HEK293 (cell line): ENCODE results near the gene CDC42BPA.

Experiments
- MEIS1 ChIP-seq: sonication (generic); formaldehyde crosslinking; IDR thresholded peaks from 2 replicates; pipeline ENCODE4 v1.8.1; 2022; ENCODE audit warnings: missing genetic modification reagents, mild to moderate bottlenecking, borderline replicate concordance
- SALL2 ChIP-seq: fragments of 450-650 bp; formaldehyde crosslinking; IDR thresholded peaks from 2 replicates; pipeline ENCODE4 v1.5.0; 2017; ENCODE audit warnings: missing biosample characterization, mild to moderate bottlenecking, missing genetic modification characterization, borderline replicate concordance
- SP7 ChIP-seq: fragments of 450-650 bp; formaldehyde crosslinking; IDR thresholded peaks from 2 replicates; pipeline ENCODE4 v1.5.1; 2016; ENCODE audit warnings: missing biosample characterization, missing genetic modification characterization
- ZNF121 ChIP-seq: fragments of 450-650 bp; formaldehyde crosslinking; IDR thresholded peaks from 2 replicates; pipeline ENCODE4 v1.5.1; 2016; ENCODE audit warnings: missing biosample characterization, missing genetic modification characterization
- ZNF146 ChIP-seq: fragments of 450-650 bp; formaldehyde crosslinking; IDR thresholded peaks from 2 replicates; pipeline ENCODE4 v1.5.1; 2016; ENCODE audit warnings: missing biosample characterization, missing genetic modification characterization
- ZNF155 ChIP-seq: fragments of 450-650 bp; formaldehyde crosslinking; IDR thresholded peaks from 2 replicates; pipeline ENCODE4 v1.5.1; 2016; ENCODE audit warnings: missing biosample characterization, missing genetic modification characterization
- ZNF214 ChIP-seq: fragments of 450-650 bp; formaldehyde crosslinking; IDR thresholded peaks from 2 replicates; pipeline ENCODE4 v1.5.1; 2017; ENCODE audit warnings: missing biosample characterization, mild to moderate bottlenecking, missing genetic modification characterization, borderline replicate concordance
- ZNF23 ChIP-seq: fragments of 450-650 bp; formaldehyde crosslinking; IDR thresholded peaks from 2 replicates; pipeline ENCODE4 v1.5.1; 2016; ENCODE audit warnings: missing biosample characterization, missing genetic modification characterization, borderline replicate concordance
- ZNF48 ChIP-seq: fragments of 450-650 bp; formaldehyde crosslinking; IDR thresholded peaks from 2 replicates; pipeline ENCODE4 v1.5.1; 2016; ENCODE audit warnings: missing biosample characterization, missing genetic modification characterization
- ZNF549 ChIP-seq: fragments of 450-650 bp; IDR thresholded peaks from 2 replicates; pipeline ENCODE4 v1.5.1; 2018; ENCODE audit warnings: missing biosample characterization, missing genetic modification characterization, mild to moderate bottlenecking, inconsistent platforms, moderate library complexity
- ZNF654 ChIP-seq: fragments of 450-650 bp; formaldehyde crosslinking; IDR thresholded peaks from 2 replicates; pipeline ENCODE4 v1.5.1; 2016; ENCODE audit warnings: low read depth, missing biosample characterization, missing genetic modification characterization
- ZNF664 ChIP-seq: fragments of 450-650 bp; formaldehyde crosslinking; IDR thresholded peaks from 2 replicates; pipeline ENCODE4 v1.5.1; 2016; ENCODE audit warnings: missing biosample characterization, missing genetic modification characterization
- ZNF768 ChIP-seq: fragments of 450-650 bp; formaldehyde crosslinking; IDR thresholded peaks from 2 replicates; pipeline ENCODE4 v1.5.1; 2018; ENCODE audit warnings: missing biosample characterization, mild to moderate bottlenecking, missing genetic modification characterization
- ZNF777 ChIP-seq: fragments of 450-650 bp; formaldehyde crosslinking; IDR thresholded peaks from 2 replicates; pipeline ENCODE4 v1.5.1; 2017; ENCODE audit warnings: missing biosample characterization, missing genetic modification characterization, borderline replicate concordance
- TF ChIP-seq, protein P1 (sequence below): fragments of 450-650 bp; formaldehyde crosslinking; IDR thresholded peaks from 2 replicates; pipeline ENCODE4 v1.5.1; 2016; ENCODE audit warnings: missing biosample characterization, missing genetic modification characterization
- TF ChIP-seq, protein P2 (sequence below): fragments of 450-650 bp; formaldehyde crosslinking; IDR thresholded peaks from 2 replicates; pipeline ENCODE4 v1.5.1; 2016; ENCODE audit warnings: missing biosample characterization, missing genetic modification characterization
- TF ChIP-seq, protein P3 (sequence below): fragments of 450-650 bp; formaldehyde crosslinking; IDR thresholded peaks from 2 replicates; pipeline ENCODE4 v1.5.1; 2016; ENCODE audit warnings: missing biosample characterization, missing genetic modification characterization, low read depth
- TF ChIP-seq, protein P4 (sequence below): fragments of 450-650 bp; formaldehyde crosslinking; IDR thresholded peaks from 2 replicates; pipeline ENCODE4 v1.5.1; 2016; ENCODE audit warnings: missing biosample characterization, missing genetic modification characterization
- TF ChIP-seq, protein P5 (sequence below): IDR thresholded peaks from 2 replicates; pipeline ENCODE4 v1.6.1; 2011; ENCODE audit warnings: mild to moderate bottlenecking, low read depth, low read length, borderline replicate concordance
- TF ChIP-seq, protein P6 (sequence below): fragments of 450-650 bp; formaldehyde crosslinking; IDR thresholded peaks from 2 replicates; pipeline ENCODE4 v1.5.1; 2016; ENCODE audit warnings: missing biosample characterization, missing genetic modification characterization
- TF ChIP-seq, protein P7 (sequence below): fragments of 450-650 bp; formaldehyde crosslinking; IDR thresholded peaks from 2 replicates; pipeline ENCODE4 v1.5.1; 2016; ENCODE audit warnings: missing biosample characterization, missing genetic modification characterization, borderline replicate concordance
- TF ChIP-seq, protein P8 (sequence below): fragments of 450-650 bp; IDR thresholded peaks from 2 replicates; pipeline ENCODE4 v1.5.1; 2018; ENCODE audit warnings: missing biosample characterization, mild to moderate bottlenecking, missing genetic modification characterization
- TF ChIP-seq, protein P9 (sequence below): fragments of 450-650 bp; formaldehyde crosslinking; optimal IDR thresholded peaks from 2 replicates; pipeline ENCODE3; 2016; ENCODE audit warnings: missing biosample characterization, mild to moderate bottlenecking, missing genetic modification characterization

CDC42BPA gene

DNA sequence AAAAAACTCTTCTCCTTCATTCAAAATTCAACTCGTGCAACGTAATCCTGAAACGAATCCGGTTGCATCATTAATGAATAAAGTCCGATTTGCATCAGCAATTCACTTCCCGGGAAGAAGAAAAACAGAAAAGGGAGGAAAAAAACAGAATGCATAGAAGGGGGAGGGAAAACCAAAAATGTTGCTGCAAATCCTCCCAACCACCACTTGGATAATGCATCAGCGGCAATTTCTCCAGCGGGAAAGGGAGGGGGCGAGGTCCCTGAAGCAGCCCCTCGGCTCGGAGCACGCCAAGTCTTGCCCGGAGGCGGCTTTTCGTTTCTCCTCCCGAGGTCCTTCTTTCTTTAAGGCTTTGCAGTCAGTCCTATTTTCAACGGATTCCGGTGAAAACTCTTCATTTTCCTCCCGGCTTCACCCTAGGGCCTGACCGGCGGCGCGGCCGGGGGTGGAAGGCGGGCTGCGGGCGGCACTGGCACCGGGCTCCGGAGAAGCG lies 723 bp downstream of the CDC42BPA start (continued):
- TF ChIP-seq ZNF777 (tag by site-specific recombination) (no peak), ZNF664 (tag by site-specific recombination) (peak; percentile 36; the same call in 1 of the 2 replicates), ZNF654 (tag by site-specific recombination) (no peak), ZNF155 (tag by site-specific recombination) (no peak), ZNF23 (tag by site-specific recombination) (no peak), ZNF549 (no peak), SP7 (tag by site-specific recombination) (peak; percentile 52), ZNF121 (tag by site-specific recombination) (no peak), ZNF48 (no peak), ZNF146 (tag by site-specific recombination) (no peak), ZNF214 (tag by site-specific recombination) (no peak), SALL2 (tag by site-specific recombination) (no peak), ZNF768 (no peak), MEIS1 (0 out of 2 replicates have a peak, but pooled peaks have one; percentile 26)
- TF ChIP-seq, protein P1, sequence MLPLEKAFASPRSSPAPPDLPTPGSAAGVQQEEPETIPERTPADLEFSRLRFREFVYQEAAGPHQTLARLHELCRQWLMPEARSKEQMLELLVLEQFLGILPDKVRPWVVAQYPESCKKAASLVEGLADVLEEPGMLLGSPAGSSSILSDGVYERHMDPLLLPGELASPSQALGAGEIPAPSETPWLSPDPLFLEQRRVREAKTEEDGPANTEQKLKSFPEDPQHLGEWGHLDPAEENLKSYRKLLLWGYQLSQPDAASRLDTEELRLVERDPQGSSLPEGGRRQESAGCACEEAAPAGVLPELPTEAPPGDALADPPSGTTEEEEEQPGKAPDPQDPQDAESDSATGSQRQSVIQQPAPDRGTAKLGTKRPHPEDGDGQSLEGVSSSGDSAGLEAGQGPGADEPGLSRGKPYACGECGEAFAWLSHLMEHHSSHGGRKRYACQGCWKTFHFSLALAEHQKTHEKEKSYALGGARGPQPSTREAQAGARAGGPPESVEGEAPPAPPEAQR = no peak
- TF ChIP-seq, protein P2, sequence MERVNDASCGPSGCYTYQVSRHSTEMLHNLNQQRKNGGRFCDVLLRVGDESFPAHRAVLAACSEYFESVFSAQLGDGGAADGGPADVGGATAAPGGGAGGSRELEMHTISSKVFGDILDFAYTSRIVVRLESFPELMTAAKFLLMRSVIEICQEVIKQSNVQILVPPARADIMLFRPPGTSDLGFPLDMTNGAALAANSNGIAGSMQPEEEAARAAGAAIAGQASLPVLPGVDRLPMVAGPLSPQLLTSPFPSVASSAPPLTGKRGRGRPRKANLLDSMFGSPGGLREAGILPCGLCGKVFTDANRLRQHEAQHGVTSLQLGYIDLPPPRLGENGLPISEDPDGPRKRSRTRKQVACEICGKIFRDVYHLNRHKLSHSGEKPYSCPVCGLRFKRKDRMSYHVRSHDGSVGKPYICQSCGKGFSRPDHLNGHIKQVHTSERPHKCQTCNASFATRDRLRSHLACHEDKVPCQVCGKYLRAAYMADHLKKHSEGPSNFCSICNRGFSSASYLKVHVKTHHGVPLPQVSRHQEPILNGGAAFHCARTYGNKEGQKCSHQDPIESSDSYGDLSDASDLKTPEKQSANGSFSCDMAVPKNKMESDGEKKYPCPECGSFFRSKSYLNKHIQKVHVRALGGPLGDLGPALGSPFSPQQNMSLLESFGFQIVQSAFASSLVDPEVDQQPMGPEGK (tag by site-specific recombination) = peak; percentile 94
- TF ChIP-seq, protein P3, sequence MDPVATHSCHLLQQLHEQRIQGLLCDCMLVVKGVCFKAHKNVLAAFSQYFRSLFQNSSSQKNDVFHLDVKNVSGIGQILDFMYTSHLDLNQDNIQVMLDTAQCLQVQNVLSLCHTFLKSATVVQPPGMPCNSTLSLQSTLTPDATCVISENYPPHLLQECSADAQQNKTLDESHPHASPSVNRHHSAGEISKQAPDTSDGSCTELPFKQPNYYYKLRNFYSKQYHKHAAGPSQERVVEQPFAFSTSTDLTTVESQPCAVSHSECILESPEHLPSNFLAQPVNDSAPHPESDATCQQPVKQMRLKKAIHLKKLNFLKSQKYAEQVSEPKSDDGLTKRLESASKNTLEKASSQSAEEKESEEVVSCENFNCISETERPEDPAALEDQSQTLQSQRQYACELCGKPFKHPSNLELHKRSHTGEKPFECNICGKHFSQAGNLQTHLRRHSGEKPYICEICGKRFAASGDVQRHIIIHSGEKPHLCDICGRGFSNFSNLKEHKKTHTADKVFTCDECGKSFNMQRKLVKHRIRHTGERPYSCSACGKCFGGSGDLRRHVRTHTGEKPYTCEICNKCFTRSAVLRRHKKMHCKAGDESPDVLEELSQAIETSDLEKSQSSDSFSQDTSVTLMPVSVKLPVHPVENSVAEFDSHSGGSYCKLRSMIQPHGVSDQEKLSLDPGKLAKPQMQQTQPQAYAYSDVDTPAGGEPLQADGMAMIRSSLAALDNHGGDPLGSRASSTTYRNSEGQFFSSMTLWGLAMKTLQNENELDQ (tag by site-specific recombination) = no peak
- TF ChIP-seq, protein P4, sequence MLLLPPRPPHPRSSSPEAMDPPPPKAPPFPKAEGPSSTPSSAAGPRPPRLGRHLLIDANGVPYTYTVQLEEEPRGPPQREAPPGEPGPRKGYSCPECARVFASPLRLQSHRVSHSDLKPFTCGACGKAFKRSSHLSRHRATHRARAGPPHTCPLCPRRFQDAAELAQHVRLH (tag by site-specific recombination) = no peak; the same call in 1 of the 2 replicates
- TF ChIP-seq, protein P5, sequence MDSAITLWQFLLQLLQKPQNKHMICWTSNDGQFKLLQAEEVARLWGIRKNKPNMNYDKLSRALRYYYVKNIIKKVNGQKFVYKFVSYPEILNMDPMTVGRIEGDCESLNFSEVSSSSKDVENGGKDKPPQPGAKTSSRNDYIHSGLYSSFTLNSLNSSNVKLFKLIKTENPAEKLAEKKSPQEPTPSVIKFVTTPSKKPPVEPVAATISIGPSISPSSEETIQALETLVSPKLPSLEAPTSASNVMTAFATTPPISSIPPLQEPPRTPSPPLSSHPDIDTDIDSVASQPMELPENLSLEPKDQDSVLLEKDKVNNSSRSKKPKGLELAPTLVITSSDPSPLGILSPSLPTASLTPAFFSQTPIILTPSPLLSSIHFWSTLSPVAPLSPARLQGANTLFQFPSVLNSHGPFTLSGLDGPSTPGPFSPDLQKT = no peak
- TF ChIP-seq, protein P6, sequence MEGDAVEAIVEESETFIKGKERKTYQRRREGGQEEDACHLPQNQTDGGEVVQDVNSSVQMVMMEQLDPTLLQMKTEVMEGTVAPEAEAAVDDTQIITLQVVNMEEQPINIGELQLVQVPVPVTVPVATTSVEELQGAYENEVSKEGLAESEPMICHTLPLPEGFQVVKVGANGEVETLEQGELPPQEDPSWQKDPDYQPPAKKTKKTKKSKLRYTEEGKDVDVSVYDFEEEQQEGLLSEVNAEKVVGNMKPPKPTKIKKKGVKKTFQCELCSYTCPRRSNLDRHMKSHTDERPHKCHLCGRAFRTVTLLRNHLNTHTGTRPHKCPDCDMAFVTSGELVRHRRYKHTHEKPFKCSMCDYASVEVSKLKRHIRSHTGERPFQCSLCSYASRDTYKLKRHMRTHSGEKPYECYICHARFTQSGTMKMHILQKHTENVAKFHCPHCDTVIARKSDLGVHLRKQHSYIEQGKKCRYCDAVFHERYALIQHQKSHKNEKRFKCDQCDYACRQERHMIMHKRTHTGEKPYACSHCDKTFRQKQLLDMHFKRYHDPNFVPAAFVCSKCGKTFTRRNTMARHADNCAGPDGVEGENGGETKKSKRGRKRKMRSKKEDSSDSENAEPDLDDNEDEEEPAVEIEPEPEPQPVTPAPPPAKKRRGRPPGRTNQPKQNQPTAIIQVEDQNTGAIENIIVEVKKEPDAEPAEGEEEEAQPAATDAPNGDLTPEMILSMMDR (tag by site-specific recombination) = peak; percentile 67
- TF ChIP-seq, protein P7, sequence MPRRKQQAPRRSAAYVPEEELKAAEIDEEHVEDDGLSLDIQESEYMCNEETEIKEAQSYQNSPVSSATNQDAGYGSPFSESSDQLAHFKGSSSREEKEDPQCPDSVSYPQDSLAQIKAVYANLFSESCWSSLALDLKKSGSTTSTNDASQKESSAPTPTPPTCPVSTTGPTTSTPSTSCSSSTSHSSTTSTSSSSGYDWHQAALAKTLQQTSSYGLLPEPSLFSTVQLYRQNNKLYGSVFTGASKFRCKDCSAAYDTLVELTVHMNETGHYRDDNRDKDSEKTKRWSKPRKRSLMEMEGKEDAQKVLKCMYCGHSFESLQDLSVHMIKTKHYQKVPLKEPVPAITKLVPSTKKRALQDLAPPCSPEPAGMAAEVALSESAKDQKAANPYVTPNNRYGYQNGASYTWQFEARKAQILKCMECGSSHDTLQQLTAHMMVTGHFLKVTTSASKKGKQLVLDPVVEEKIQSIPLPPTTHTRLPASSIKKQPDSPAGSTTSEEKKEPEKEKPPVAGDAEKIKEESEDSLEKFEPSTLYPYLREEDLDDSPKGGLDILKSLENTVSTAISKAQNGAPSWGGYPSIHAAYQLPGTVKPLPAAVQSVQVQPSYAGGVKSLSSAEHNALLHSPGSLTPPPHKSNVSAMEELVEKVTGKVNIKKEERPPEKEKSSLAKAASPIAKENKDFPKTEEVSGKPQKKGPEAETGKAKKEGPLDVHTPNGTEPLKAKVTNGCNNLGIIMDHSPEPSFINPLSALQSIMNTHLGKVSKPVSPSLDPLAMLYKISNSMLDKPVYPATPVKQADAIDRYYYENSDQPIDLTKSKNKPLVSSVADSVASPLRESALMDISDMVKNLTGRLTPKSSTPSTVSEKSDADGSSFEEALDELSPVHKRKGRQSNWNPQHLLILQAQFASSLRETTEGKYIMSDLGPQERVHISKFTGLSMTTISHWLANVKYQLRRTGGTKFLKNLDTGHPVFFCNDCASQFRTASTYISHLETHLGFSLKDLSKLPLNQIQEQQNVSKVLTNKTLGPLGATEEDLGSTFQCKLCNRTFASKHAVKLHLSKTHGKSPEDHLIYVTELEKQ = peak; percentile 63; the same call in 1 of the 2 replicates
- TF ChIP-seq, protein P8, sequence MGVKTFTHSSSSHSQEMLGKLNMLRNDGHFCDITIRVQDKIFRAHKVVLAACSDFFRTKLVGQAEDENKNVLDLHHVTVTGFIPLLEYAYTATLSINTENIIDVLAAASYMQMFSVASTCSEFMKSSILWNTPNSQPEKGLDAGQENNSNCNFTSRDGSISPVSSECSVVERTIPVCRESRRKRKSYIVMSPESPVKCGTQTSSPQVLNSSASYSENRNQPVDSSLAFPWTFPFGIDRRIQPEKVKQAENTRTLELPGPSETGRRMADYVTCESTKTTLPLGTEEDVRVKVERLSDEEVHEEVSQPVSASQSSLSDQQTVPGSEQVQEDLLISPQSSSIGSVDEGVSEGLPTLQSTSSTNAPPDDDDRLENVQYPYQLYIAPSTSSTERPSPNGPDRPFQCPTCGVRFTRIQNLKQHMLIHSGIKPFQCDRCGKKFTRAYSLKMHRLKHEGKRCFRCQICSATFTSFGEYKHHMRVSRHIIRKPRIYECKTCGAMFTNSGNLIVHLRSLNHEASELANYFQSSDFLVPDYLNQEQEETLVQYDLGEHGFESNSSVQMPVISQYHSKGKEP (tag by site-specific recombination) = peak; percentile 99
- TF ChIP-seq, protein P9, sequence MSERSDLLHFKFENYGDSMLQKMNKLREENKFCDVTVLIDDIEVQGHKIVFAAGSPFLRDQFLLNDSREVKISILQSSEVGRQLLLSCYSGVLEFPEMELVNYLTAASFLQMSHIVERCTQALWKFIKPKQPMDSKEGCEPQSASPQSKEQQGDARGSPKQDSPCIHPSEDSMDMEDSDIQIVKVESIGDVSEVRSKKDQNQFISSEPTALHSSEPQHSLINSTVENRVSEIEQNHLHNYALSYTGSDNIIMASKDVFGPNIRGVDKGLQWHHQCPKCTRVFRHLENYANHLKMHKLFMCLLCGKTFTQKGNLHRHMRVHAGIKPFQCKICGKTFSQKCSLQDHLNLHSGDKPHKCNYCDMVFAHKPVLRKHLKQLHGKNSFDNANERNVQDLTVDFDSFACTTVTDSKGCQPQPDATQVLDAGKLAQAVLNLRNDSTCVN (tag by site-specific recombination) = no peak
